ENCODE results near the gene DNM1.

DNM1 gene

GRCh38 chr9:128201441-128202369 lies 1.5 kb upstream of the DNM1 start:
- ATAC-seq (ENCODE audit: insufficient read depth, low read depth) (no peak), DNase-seq (no peak)
- Histone ChIP-seq H3K79me2 (ENCODE audit: insufficient read depth, low read length) (no peaks in the 10 kb centered on the region), H3K27ac (ENCODE audit: low read length) (no peak overlapping the region), H3K4me1 (ENCODE audit: insufficient read depth, low read length) (peaks cover 24% of the 10 kb centered on the region), H4K20me1 (ENCODE audit: insufficient read depth, low read length) (no peaks in the 10 kb centered on the region), H2AFZ (ENCODE audit: low read depth, low read length) (0 out of 2 replicates have a peak overlapping the region, but pooled peaks have one; percentile 22), H3K4me3 (ENCODE audit: low read depth in 1 of 2, low read length in 2 of 2) (no peak overlapping the region), H3K36me3 (ENCODE audit: insufficient read depth, low read length) (no peaks in the 10 kb centered on the region), H3K9me3 (ENCODE audit: insufficient read depth, low read length, severe bottlenecking) (no peaks in the 10 kb centered on the region), H3K27me3 (ENCODE audit: insufficient read depth, low read length, poor library complexity) (peaks cover 4% of the 10 kb centered on the region), H3K4me2 (ENCODE audit: insufficient read depth, low read length) (0 out of 2 replicates have a peak overlapping the region, but pooled peaks have one; percentile 96), H3K9ac (ENCODE audit: low read depth, low read length) (no peak overlapping the region)
- TF ChIP-seq EZH2 (IDR thresholded peaks at IDR 0.05; ENCODE audit: borderline replicate concordance, low read depth, low read length, severe bottlenecking) (no peak), CTCF (IDR thresholded peaks at IDR 0.05; ENCODE audit: borderline replicate concordance, extremely low read depth, low read length, poor library complexity, severe bottlenecking) (no peak)

- H3K4me3 ChIP-seq (ENCODE audit: low read depth in 1 of 2, low read length in 2 of 2), result peak overlapping the region in 1 of 2 experiments; percentile 62; a peak in 2 of 4 replicates
- peak overlapping the region; percentile 16 for H3K27ac ChIP-seq (ENCODE audit: low read length)
These were observed 543 bp upstream of the DNM1 start for GRCh38 chr9:128202648-128203023.

GRCh38 chr9:128203707-128204551 lies 750 bp downstream of the DNM1 start:
- Histone ChIP-seq H3K9ac (ENCODE audit: low read depth, low read length) (peak overlapping the region; percentile 57), H3K27ac (ENCODE audit: low read length) (peak overlapping the region; percentile 20), H2AFZ (ENCODE audit: low read depth, low read length) (peak overlapping the region; percentile 72)

More at GRCh38 chr9:128202648-128203023, 543 bp upstream of the DNM1 start:
- Histone ChIP-seq H2AFZ (ENCODE audit: low read depth, low read length) (peak overlapping the region; percentile 66), H3K36me3 (ENCODE audit: insufficient read depth, low read length) (no peaks in the 10 kb centered on the region), H3K4me2 (ENCODE audit: insufficient read depth, low read length) (peak overlapping the region; percentile 96), H3K27me3 (ENCODE audit: insufficient read depth, low read length, poor library complexity) (peaks cover 4% of the 10 kb centered on the region), H3K9me3 (ENCODE audit: insufficient read depth, low read length, severe bottlenecking) (no peaks in the 10 kb centered on the region), H3K9ac (ENCODE audit: low read depth, low read length) (peak overlapping the region; percentile 57), H4K20me1 (ENCODE audit: insufficient read depth, low read length) (no peaks in the 10 kb centered on the region; the same call in 1 of the 2 replicates), H3K4me1 (ENCODE audit: insufficient read depth, low read length) (peaks cover 24% of the 10 kb centered on the region), H3K79me2 (ENCODE audit: insufficient read depth, low read length) (no peaks in the 10 kb centered on the region)
- DNase-seq (no peak), ATAC-seq (ENCODE audit: insufficient read depth, low read depth) (no peak)
- TF ChIP-seq EZH2 (IDR thresholded peaks at IDR 0.05; ENCODE audit: borderline replicate concordance, low read depth, low read length, severe bottlenecking) (no peak), CTCF (IDR thresholded peaks at IDR 0.05; ENCODE audit: borderline replicate concordance, extremely low read depth, low read length, poor library complexity, severe bottlenecking) (no peak)

More at GRCh38 chr9:128203707-128204551, 750 bp downstream of the DNM1 start:
- peak; percentile 57 for TF ChIP-seq EZH2 (IDR thresholded peaks at IDR 0.05; ENCODE audit: borderline replicate concordance, low read depth, low read length, severe bottlenecking)
- no peak for TF ChIP-seq CTCF (IDR thresholded peaks at IDR 0.05; ENCODE audit: borderline replicate concordance, extremely low read depth, low read length, poor library complexity, severe bottlenecking)
- peaks cover 24% of the 10 kb centered on the region for H3K4me1 ChIP-seq (ENCODE audit: insufficient read depth, low read length)
- peaks cover 4% of the 10 kb centered on the region for H3K27me3 ChIP-seq (ENCODE audit: insufficient read depth, low read length, poor library complexity)
- no peaks in the 10 kb centered on the region for H3K9me3 ChIP-seq (ENCODE audit: insufficient read depth, low read length, severe bottlenecking)
- H4K20me1 ChIP-seq (ENCODE audit: insufficient read depth, low read length), result no peaks in the 10 kb centered on the region; the same call in 1 of the 2 replicates
- peak overlapping the region; percentile 96 for H3K4me2 ChIP-seq (ENCODE audit: insufficient read depth, low read length)
- DNase-seq (peak; percentile 52), ATAC-seq (ENCODE audit: insufficient read depth, low read depth) (peak; percentile 69)
- H3K79me2 ChIP-seq (ENCODE audit: insufficient read depth, low read length), result no peaks in the 10 kb centered on the region
- H3K4me3 ChIP-seq (ENCODE audit: low read depth in 1 of 2, low read length in 2 of 2), result peak overlapping the region; percentile 26 to 62; a peak in 3 of 4 replicates
- no peaks in the 10 kb centered on the region for H3K36me3 ChIP-seq (ENCODE audit: insufficient read depth, low read length)

Data from DND-41 (cell line).